Neural cell (in vitro differentiated cells): ENCODE data around the gene GRIFIN. TPM values are rescaled to one million over a fixed set of nuclear protein-coding genes. Genes with fewer than 3 reads are reported as not detected.

Experiments used
- H2AFZ ChIP-seq: fragments of 200-600, 300-800 bp; sonication (generic), shearing (Covaris generic); 2 replicates; pipeline ENCODE4 v1.6.0; 2014; ENCODE audit warnings: low read depth, mild to moderate bottlenecking, antibody characterized with exemption, low read length, moderate library complexity
- H3F3A ChIP-seq: fragments of 200-600 bp; shearing (Covaris generic); 2 replicates; pipeline ENCODE4 v1.6.1; 2016; ENCODE audit warnings: mild to moderate bottlenecking, moderate library complexity, mixed read lengths, antibody characterized with exemption, low read length; ENCODE audit not compliant: insufficient read depth, poor library complexity, severe bottlenecking
- H3K27ac ChIP-seq: fragments of 200-600, 300-800 bp; sonication (generic), shearing (Covaris generic); 2 replicates; pipeline ENCODE4 v1.5.1; 2014; ENCODE audit warnings: mild to moderate bottlenecking, low read length, moderate library complexity
- H3K27me3 ChIP-seq: fragments of 300-800, 200-600 bp; sonication (generic), shearing (Covaris generic); 2 replicates; pipeline ENCODE4 v1.6.0; 2014; ENCODE audit warnings: mild to moderate bottlenecking, low read depth, low read length, moderate library complexity; ENCODE audit not compliant: insufficient read depth
- H3K36me3 ChIP-seq: fragments of 300-800, 200-600 bp; sonication (generic), shearing (Covaris generic); 2 replicates; pipeline ENCODE4 v1.5.1; 2014; ENCODE audit warnings: mild to moderate bottlenecking, antibody characterized with exemption, low read length, moderate library complexity; ENCODE audit not compliant: insufficient read depth
- H3K4me2 ChIP-seq: fragments of 300-800, 200-600 bp; sonication (generic), shearing (Covaris generic); 2 replicates; pipeline ENCODE4 v1.6.0; 2014; ENCODE audit warnings: mild to moderate bottlenecking, low read length
- H3K4me3 ChIP-seq: fragments of 300-800, 200-600 bp; sonication (generic), shearing (Covaris generic); 2 replicates; pipeline ENCODE4 v1.5.1; 2014; ENCODE audit warnings: mild to moderate bottlenecking, low read length, moderate library complexity
- H3K79me2 ChIP-seq: fragments of 200-600 bp; shearing (Covaris generic); replicated peaks from 2 replicates; pipeline ENCODE4 v1.6.0; 2014; ENCODE audit warnings: mild to moderate bottlenecking, low read length, moderate library complexity; ENCODE audit not compliant: insufficient read depth
- H3K9ac ChIP-seq: fragments of 300-800, 200-600 bp; sonication (generic), shearing (Covaris generic); 2 replicates; pipeline ENCODE4 v1.6.1; 2016; ENCODE audit warnings: mild to moderate bottlenecking, low read length, mixed read lengths
- H3K9me2 ChIP-seq: fragments of 200-600 bp; shearing (Covaris generic); 2 replicates; pipeline ENCODE4 v1.6.1; 2016; ENCODE audit warnings: mild to moderate bottlenecking, low read length, mixed read lengths; ENCODE audit not compliant: insufficient read depth
- H3K9me3 ChIP-seq: fragments of 200-600, 300-800 bp; sonication (generic), shearing (Covaris generic); 2 replicates; pipeline ENCODE4 v1.6.1; 2016; ENCODE audit warnings: mild to moderate bottlenecking, mixed run types, low read length, moderate library complexity, mixed read lengths
- H4K20me1 ChIP-seq: fragments of 200-600 bp; shearing (Covaris generic); 2 replicates; pipeline ENCODE4 v1.6.1; 2016; ENCODE audit warnings: mild to moderate bottlenecking, mixed run types; ENCODE audit not compliant: insufficient read depth
- EP300 ChIP-seq: fragments of 450-650 bp; conservative IDR thresholded peaks from 2 replicates; pipeline ENCODE4 v1.6.1; 2014; ENCODE audit warnings: antibody characterized with exemption, mild to moderate bottlenecking, moderate library complexity; ENCODE audit not compliant: poor library complexity, severe bottlenecking
- EZH2 ChIP-seq: fragments of 200-600, 300-800 bp; shearing (Covaris generic), sonication (generic); IDR thresholded peaks from 2 replicates; pipeline ENCODE4 v1.6.1; 2014; ENCODE audit warnings: antibody characterized with exemption, low read length, borderline replicate concordance, mild to moderate bottlenecking; ENCODE audit not compliant: insufficient read depth, poor library complexity, severe bottlenecking
- MXI1 ChIP-seq: fragments of 450-650 bp; conservative IDR thresholded peaks from 2 replicates; pipeline ENCODE4 v1.6.1; 2014; ENCODE audit warnings: antibody characterized with exemption, mild to moderate bottlenecking; ENCODE audit not compliant: poor library complexity, severe bottlenecking
- POLR2AphosphoS5 ChIP-seq: IDR thresholded peaks from 2 replicates; pipeline ENCODE4 v1.6.1; 2012
- RAD21 ChIP-seq: fragments of 450-650 bp; conservative IDR thresholded peaks from 2 replicates; pipeline ENCODE4 v1.6.1; 2014; ENCODE audit warnings: antibody characterized with exemption, mild to moderate bottlenecking, moderate library complexity
- SMC3 ChIP-seq: fragments of 450-650 bp; conservative IDR thresholded peaks from 2 replicates; pipeline ENCODE4 v1.6.1; 2014; ENCODE audit warnings: antibody characterized with exemption, mild to moderate bottlenecking, moderate library complexity; ENCODE audit not compliant: poor library complexity
- TAF1 ChIP-seq: IDR thresholded peaks from 2 replicates; pipeline ENCODE4 v1.6.1; 2012; ENCODE audit warnings: low read depth
- polyA plus RNA-seq: library from polyadenylated mRNA; depleted of rRNA; stranded (reverse); fragments of >200 nt; gene quantifications from 2 replicates; pipeline ENCODE4 v1.2.3, GENCODE V29; 2014
- TF ChIP-seq, protein P1 (sequence below): fragments of 450-650 bp; IDR thresholded peaks from 2 replicates; pipeline ENCODE4 v1.5.1; 2014; ENCODE audit warnings: antibody characterized with exemption, mild to moderate bottlenecking, moderate library complexity; ENCODE audit not compliant: poor library complexity, severe bottlenecking
- TF ChIP-seq, protein P2 (sequence below): IDR thresholded peaks from 2 replicates; pipeline ENCODE4 v1.6.1; 2012; ENCODE audit warnings: borderline replicate concordance

The GRIFIN gene
- polyA plus RNA-seq, 1 donor from 2014 or later = not detected

DNA sequence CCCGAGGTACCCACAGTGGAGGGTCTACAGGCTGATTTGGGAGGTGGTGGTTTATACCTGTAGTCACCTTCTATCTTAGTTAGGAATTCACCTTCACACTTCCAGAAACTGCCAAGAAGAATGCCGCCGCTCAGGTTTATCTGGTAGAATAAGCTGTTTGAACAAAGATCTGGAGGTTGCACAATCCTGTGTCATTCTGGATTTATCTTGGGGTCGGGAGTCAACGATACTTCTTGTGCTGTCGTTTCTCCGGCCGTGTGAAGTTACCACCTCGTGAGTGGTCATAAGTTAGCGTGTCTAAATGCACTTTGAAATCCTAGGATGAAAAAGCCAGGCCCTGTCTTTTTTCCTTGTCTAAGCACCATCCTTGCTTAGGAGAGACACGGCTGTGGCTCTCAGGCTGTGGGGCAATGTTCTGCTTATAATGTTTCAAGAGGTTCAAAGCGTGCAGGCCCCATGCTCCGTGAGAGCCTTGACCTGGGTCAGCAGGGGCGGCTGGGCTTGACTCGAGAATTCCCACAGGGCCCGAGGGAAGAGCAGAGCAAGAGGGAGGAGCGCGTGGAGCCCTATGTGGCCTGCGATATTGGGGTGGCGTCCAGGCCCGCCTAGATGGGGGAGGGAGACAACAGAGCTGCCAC lies 35.5 kb downstream of the GRIFIN start:
- no peaks in the 10 kb centered on the region for H3K9me2 ChIP-seq
- no peaks in the 10 kb centered on the region for H3K79me2 ChIP-seq
- no peaks in the 10 kb centered on the region for H3F3A ChIP-seq
- H3K27ac ChIP-seq = no peak overlapping the region
- no peaks in the 10 kb centered on the region for H3K9me3 ChIP-seq
- no peak overlapping the region for H3K4me2 ChIP-seq
- TF ChIP-seq SMC3 (no peak), RAD21 (no peak), EZH2 (no peak), EP300 (no peak), POLR2AphosphoS5 (no peak), MXI1 (no peak), TAF1 (no peak)
- TF ChIP-seq, protein P1, sequence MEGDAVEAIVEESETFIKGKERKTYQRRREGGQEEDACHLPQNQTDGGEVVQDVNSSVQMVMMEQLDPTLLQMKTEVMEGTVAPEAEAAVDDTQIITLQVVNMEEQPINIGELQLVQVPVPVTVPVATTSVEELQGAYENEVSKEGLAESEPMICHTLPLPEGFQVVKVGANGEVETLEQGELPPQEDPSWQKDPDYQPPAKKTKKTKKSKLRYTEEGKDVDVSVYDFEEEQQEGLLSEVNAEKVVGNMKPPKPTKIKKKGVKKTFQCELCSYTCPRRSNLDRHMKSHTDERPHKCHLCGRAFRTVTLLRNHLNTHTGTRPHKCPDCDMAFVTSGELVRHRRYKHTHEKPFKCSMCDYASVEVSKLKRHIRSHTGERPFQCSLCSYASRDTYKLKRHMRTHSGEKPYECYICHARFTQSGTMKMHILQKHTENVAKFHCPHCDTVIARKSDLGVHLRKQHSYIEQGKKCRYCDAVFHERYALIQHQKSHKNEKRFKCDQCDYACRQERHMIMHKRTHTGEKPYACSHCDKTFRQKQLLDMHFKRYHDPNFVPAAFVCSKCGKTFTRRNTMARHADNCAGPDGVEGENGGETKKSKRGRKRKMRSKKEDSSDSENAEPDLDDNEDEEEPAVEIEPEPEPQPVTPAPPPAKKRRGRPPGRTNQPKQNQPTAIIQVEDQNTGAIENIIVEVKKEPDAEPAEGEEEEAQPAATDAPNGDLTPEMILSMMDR = no peak
- TF ChIP-seq, protein P2, sequence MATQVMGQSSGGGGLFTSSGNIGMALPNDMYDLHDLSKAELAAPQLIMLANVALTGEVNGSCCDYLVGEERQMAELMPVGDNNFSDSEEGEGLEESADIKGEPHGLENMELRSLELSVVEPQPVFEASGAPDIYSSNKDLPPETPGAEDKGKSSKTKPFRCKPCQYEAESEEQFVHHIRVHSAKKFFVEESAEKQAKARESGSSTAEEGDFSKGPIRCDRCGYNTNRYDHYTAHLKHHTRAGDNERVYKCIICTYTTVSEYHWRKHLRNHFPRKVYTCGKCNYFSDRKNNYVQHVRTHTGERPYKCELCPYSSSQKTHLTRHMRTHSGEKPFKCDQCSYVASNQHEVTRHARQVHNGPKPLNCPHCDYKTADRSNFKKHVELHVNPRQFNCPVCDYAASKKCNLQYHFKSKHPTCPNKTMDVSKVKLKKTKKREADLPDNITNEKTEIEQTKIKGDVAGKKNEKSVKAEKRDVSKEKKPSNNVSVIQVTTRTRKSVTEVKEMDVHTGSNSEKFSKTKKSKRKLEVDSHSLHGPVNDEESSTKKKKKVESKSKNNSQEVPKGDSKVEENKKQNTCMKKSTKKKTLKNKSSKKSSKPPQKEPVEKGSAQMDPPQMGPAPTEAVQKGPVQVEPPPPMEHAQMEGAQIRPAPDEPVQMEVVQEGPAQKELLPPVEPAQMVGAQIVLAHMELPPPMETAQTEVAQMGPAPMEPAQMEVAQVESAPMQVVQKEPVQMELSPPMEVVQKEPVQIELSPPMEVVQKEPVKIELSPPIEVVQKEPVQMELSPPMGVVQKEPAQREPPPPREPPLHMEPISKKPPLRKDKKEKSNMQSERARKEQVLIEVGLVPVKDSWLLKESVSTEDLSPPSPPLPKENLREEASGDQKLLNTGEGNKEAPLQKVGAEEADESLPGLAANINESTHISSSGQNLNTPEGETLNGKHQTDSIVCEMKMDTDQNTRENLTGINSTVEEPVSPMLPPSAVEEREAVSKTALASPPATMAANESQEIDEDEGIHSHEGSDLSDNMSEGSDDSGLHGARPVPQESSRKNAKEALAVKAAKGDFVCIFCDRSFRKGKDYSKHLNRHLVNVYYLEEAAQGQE = no peak
- no peaks in the 10 kb centered on the region for H3K36me3 ChIP-seq
- H3K4me3 ChIP-seq = no peak overlapping the region
- H3K27me3 ChIP-seq = no peaks in the 10 kb centered on the region
- no peak overlapping the region for H3K9ac ChIP-seq
- H2AFZ ChIP-seq = no peak overlapping the region
- H4K20me1 ChIP-seq = no peaks in the 10 kb centered on the region

DNA sequence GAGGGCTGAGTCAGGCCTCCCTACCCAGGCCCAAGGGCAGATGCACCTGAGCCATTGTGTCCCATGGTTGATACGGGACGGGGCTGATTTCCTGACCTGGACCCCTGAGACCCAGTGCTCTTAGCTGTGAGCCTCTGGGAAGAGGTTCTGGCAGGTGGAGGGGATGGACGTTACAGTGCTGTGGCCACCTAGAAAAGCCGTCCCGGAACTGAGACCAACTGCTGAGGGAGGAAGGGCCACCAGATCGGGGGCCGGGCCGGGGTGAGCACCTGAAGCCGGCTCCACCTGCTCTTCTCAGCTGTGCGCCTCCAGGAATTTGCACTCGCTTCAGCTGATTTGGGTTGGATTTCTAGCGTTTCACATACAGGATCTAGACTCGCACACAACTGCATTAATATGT lies 37.4 kb downstream of the GRIFIN start:
- H2AFZ ChIP-seq = no peak overlapping the region
- H3K79me2 ChIP-seq = no peaks in the 10 kb centered on the region
- H4K20me1 ChIP-seq = no peaks in the 10 kb centered on the region
- H3K9ac ChIP-seq = no peak overlapping the region
- H3K4me3 ChIP-seq = no peak overlapping the region
- H3F3A ChIP-seq = no peaks in the 10 kb centered on the region
- no peaks in the 10 kb centered on the region for H3K36me3 ChIP-seq
- no peaks in the 10 kb centered on the region for H3K9me2 ChIP-seq
- no peaks in the 10 kb centered on the region for H3K9me3 ChIP-seq
- no peaks in the 10 kb centered on the region for H3K27me3 ChIP-seq
- H3K27ac ChIP-seq = no peak overlapping the region
- TF ChIP-seq POLR2AphosphoS5 (no peak), MXI1 (no peak), EP300 (no peak), TAF1 (no peak), RAD21 (no peak), EZH2 (no peak), SMC3 (no peak)
- TF ChIP-seq, protein P2 = no peak
- TF ChIP-seq, protein P1 = no peak
- H3K4me2 ChIP-seq = no peak overlapping the region
